DOHH2 (cell line): Measurements from ENCODE around the gene BTBD7.

Experiments used
- CTCF ChIP-seq: fragments of 200-600 bp; sonication (generic); IDR thresholded peaks from one replicate; pipeline ENCODE4 v1.5.1; 2014; ENCODE audit warnings: antibody characterized with exemption, mild to moderate bottlenecking, low read depth, low read length; ENCODE audit not compliant: poor library complexity, severe bottlenecking
- EZH2phosphoT487 ChIP-seq: fragments of 200-600 bp; sonication (generic); IDR thresholded peaks from 2 replicates; pipeline ENCODE4 v1.6.1; 2017; ENCODE audit warnings: borderline replicate concordance, mild to moderate bottlenecking, antibody characterized with exemption, low read length, moderate library complexity, mixed read lengths

- TF ChIP-seq CTCF = no peak
- no peak for TF ChIP-seq EZH2phosphoT487
Measured at GRCh38 chr14:93348292-93348691, 15.5 kb upstream of the BTBD7 start.
